ENCODE measurements around the gene SZT2.

Gene SZT2

DNA sequence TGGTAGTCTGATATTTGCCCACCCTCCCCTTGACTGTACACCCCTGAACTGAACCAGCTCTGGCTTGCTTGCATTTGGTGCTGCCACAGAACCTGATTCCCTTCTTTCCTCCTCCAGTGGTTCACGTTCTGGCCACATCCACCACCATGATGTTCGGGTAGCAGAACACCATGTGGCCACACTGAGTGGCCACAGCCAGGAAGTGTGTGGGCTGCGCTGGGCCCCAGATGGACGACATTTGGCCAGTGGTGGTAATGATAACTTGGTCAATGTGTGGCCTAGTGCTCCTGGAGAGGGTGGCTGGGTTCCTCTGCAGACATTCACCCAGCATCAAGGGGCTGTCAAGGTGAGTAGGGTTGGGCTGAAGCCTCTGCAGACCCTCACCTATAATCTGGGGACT lies 29.1 kb upstream of the SZT2 start:
- H3K4me3 ChIP-seq (ENCODE audit: low read depth, low read length) = no peak overlapping the region
- DNase-seq (ENCODE audit: low read depth) = no peak
- TF ChIP-seq, protein P1, sequence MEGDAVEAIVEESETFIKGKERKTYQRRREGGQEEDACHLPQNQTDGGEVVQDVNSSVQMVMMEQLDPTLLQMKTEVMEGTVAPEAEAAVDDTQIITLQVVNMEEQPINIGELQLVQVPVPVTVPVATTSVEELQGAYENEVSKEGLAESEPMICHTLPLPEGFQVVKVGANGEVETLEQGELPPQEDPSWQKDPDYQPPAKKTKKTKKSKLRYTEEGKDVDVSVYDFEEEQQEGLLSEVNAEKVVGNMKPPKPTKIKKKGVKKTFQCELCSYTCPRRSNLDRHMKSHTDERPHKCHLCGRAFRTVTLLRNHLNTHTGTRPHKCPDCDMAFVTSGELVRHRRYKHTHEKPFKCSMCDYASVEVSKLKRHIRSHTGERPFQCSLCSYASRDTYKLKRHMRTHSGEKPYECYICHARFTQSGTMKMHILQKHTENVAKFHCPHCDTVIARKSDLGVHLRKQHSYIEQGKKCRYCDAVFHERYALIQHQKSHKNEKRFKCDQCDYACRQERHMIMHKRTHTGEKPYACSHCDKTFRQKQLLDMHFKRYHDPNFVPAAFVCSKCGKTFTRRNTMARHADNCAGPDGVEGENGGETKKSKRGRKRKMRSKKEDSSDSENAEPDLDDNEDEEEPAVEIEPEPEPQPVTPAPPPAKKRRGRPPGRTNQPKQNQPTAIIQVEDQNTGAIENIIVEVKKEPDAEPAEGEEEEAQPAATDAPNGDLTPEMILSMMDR (conservative IDR thresholded peaks at IDR 0.05; ENCODE audit: low read depth, low read length) = no peak

DNA sequence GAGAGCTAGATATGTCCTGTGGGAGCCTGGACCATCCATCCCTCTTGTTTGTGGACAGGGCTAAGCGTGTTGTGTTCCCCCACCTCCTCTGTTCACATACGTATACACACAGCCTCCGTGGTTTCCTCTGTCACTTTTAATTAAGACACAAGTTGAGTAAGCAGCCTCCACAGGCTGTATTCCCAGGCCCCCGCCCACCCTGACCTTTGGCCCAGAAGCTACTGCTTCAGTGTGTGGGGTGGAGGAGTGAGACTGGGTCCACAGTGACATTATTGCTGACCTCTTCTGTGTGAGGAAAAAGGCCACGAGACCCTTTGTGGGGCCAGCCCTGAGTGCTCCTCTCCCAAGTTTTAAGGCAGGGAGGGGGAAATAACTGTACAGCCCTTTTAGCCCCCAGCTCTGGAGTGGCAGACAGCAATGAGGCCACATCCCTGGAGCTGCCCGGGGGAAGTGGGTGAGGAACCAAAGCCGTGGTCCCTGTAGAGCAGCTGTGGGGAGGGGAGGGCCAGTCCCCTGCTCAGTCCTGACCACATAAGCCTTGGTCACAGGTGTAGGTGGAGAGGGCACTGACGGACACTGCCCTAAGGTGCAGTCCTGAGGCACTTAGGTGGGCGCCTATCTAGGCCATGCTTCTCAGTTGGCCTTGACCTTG lies 26.3 kb upstream of the SZT2 start:
- TF ChIP-seq, protein P1 (conservative IDR thresholded peaks at IDR 0.05; ENCODE audit: low read depth, low read length) = no peak
- no peak overlapping the region for H3K4me3 ChIP-seq (ENCODE audit: low read depth, low read length)
- DNase-seq (ENCODE audit: low read depth) = no peak

DNA sequence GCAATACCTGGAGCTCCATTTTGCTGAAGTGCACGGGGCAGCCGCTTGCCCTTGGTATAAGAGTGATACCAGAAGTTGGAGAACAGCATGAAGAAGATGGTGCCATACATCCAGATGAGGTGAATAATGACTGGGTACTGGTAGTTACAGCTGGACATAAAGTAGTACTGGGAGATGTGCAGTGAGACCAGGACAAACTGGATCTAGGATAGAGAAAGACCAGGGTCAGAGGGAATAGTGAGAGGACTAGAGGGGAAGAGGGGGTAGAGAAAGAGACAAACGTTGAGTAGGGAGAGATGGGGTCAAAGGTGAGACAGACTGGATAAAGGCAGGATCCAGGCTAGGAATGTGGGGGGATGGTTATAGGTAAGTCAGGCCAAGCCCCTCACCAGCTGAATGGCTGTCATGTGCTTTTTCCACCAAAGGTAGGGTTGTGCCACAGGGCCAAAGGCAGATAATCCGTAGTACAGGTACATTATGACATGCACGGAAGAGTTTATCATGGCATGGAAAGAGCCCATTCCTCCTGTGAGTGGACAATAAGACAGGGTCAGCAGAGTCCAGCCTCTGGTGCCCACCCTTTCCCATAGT lies 25.7 kb upstream of the SZT2 start:
- DNase-seq (ENCODE audit: low read depth) = no peak
- no peak overlapping the region for H3K4me3 ChIP-seq (ENCODE audit: low read depth, low read length)
- TF ChIP-seq, protein P1 (conservative IDR thresholded peaks at IDR 0.05; ENCODE audit: low read depth, low read length) = no peak

DNA sequence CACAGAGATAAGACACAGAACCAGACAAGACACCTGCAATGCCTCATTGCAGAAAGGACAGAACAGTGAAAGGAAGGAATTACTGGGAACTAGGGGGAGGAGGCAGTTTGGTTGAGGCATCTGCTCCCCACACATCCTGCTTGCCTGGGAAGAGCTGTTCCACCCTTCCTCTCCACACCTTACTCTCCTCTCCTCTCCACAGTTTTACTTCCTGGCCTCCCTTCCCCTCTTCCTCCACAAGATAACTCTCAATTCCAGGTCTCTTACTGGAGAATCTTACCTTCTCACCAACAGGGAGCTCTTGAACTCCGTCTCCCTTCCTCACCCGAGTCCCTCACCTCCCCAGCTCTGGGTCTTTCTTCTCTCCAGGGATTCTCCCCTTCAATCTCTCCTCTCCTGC lies 24.0 kb upstream of the SZT2 start:
- no peak overlapping the region for H3K4me3 ChIP-seq (ENCODE audit: low read depth, low read length)
- no peak for DNase-seq (ENCODE audit: low read depth)

DNA sequence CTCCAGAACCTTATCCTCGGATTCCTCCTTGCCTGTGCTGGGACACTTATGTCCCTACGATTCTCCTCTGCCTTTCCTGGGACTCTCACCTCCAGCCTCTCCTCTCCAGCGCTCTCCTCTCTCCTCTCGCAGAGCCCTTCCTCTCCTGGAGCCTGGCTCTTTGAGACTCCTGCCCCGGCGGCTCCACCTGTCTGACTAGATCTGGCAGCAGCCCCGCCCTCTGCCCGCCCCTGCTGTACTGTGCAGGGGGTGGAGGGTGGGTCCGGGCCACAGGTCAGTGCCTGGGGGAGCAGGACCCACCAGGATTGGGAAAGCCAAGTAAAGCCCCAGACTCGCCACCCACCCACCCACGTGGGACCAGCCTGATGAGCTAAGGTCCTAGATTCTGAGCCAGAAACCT lies 23.5 kb upstream of the SZT2 start:
- TF ChIP-seq, protein P1 (conservative IDR thresholded peaks at IDR 0.05; ENCODE audit: low read depth, low read length) = no peak
- DNase-seq (ENCODE audit: low read depth) = no peak
- H3K4me3 ChIP-seq (ENCODE audit: low read depth, low read length) = no peak overlapping the region

More for the DNA sequence above, 24.0 kb upstream of the SZT2 start:
- TF ChIP-seq, protein P1 (conservative IDR thresholded peaks at IDR 0.05; ENCODE audit: low read depth, low read length) = no peak

DNA sequence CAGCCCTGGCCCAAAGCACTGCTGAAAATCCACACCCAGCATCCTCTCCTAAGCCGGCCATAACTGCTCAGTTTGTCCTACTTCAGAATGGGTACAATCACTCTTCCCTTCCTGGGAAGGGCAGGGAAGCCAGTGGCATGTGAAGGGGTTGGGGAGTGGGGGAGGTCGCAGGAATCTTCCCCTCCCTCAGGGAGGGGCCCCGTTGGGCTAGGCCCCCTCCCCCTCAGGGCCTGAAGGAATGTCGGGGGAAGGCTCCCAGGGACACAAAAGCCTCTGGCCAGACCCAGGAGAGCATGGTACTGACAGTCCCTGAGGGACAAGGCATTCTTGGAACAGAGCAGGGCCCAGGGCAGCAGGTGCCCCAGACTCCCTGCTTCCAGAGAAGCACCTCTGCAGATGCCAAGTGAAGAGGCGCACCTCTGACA lies 23.1 kb upstream of the SZT2 start:
- no peak for DNase-seq (ENCODE audit: low read depth)
- TF ChIP-seq, protein P1 (conservative IDR thresholded peaks at IDR 0.05; ENCODE audit: low read depth, low read length) = no peak
- H3K4me3 ChIP-seq (ENCODE audit: low read depth, low read length) = peak overlapping the region; percentile 82
